Ammon's horn (tissue), 1 donor: ENCODE measurements around the gene PPP1R16B.

Experiments used
- DNase-seq: peaks from one replicate; pipeline ENCODE4 v3.0.0-alpha.2; 2016; ENCODE audit warnings: low spot score

The PPP1R16B gene

GRCh38 chr20:38896009-38896594, 90.6 kb downstream of the PPP1R16B start:
- DNase-seq: no peak

- DNase-seq: no peak
Measured at GRCh38 chr20:38897267-38897666, 91.8 kb downstream of the PPP1R16B start.

- no peak for DNase-seq
Measured at GRCh38 chr20:38900606-38901005, 95.1 kb downstream of the PPP1R16B start.

GRCh38 chr20:38902601-38903000, 97.1 kb downstream of the PPP1R16B start:
- no peak for DNase-seq

- DNase-seq: no peak
Measured at GRCh38 chr20:38903335-38903734, 97.8 kb downstream of the PPP1R16B start.

GRCh38 chr20:38905375-38905774, 99.9 kb downstream of the PPP1R16B start:
- no peak for DNase-seq

- no peak for DNase-seq
Measured at GRCh38 chr20:38907918-38908677, 102.6 kb downstream of the PPP1R16B start.

GRCh38 chr20:38915355-38915754, 109.9 kb downstream of the PPP1R16B start:
- DNase-seq: no peak

GRCh38 chr20:38917657-38918056, 112.2 kb downstream of the PPP1R16B start:
- no peak for DNase-seq

GRCh38 chr20:38918172-38918571, 112.7 kb downstream of the PPP1R16B start:
- no peak for DNase-seq

GRCh38 chr20:38919683-38920082, 114.2 kb downstream of the PPP1R16B start:
- no peak for DNase-seq

GRCh38 chr20:38920411-38920810, 114.9 kb downstream of the PPP1R16B start:
- no peak for DNase-seq

- no peak for DNase-seq
Measured at GRCh38 chr20:38920851-38921250, 115.4 kb downstream of the PPP1R16B start.

GRCh38 chr20:38924718-38925117, 119.2 kb downstream of the PPP1R16B start:
- no peak for DNase-seq

- peak; percentile 98 for DNase-seq
Measured at GRCh38 chr20:38926142-38926933, 120.8 kb downstream of the PPP1R16B start, which contains the start of gene FAM83D. Gene FAM83D, plus strand, starts transcription at chr20:38926417. Its CDS starts 26 bp downstream, at chr20:38926443.

- DNase-seq: no peak
Measured at GRCh38 chr20:38926934-38927616, 121.6 kb downstream of the PPP1R16B start.

GRCh38 chr20:38927902-38928578, 122.5 kb downstream of the PPP1R16B start:
- no peak for DNase-seq

- DNase-seq: no peak
Measured at GRCh38 chr20:38930242-38930569, 124.7 kb downstream of the PPP1R16B start.

GRCh38 chr20:38931984-38932383, 126.5 kb downstream of the PPP1R16B start:
- DNase-seq: no peak

GRCh38 chr20:38932457-38933120, 127.1 kb downstream of the PPP1R16B start:
- no peak for DNase-seq

- DNase-seq: no peak
Measured at GRCh38 chr20:38934530-38934929, 129.0 kb downstream of the PPP1R16B start.
